Esophagus muscularis mucosa (tissue), 3 donors: ENCODE measurements around the gene KL.

Experiments used
- CTCF ChIP-seq, 3 experiments: fragments of 200-600 bp in 2 of 3; fragments of 450-650 bp in 1 of 3; sonication (generic) in 2 of 3; IDR thresholded peaks; one replicate each; pipeline ENCODE4 v1.5.1; 2017 to 2019; ENCODE audit warnings: antibody characterized with exemption in 3 of 3, mild to moderate bottlenecking in 2 of 3, moderate library complexity in 1 of 3
- POLR2AphosphoS5 ChIP-seq, 2 donors: sonication (generic); formaldehyde crosslinking; IDR thresholded peaks; one replicate each; pipeline ENCODE4 v1.6.1; 2017; ENCODE audit warnings: antibody characterized with exemption in 2 of 2

- TF ChIP-seq POLR2AphosphoS5 (IDR thresholded peaks at IDR 0.05) = no peak
- TF ChIP-seq CTCF (IDR thresholded peaks at IDR 0.05) = no peak
Measured at GRCh38 chr13:32997399-32997798, 18.8 kb upstream of the KL start.
